A549 (cell line): ENCODE measurements around the gene HSPB9. TPM values are rescaled to one million over a fixed set of nuclear protein-coding genes. Genes with fewer than 3 reads are reported as not detected.

Experiments used
- ATAC-seq, 2 experiments: fragments of 200-7000 bp in 1 of 2; fragments of >200 bp in 1 of 2; cut with Nextera tagmentation in 1 of 2; cut with Tn5 transposase in 1 of 2; 3 replicates each; pipeline versions ENCODE4 v1.8.0 to v1.9.1; 2018 to 2020; ENCODE audit warnings: mild to moderate bottlenecking in 1 of 2, moderate library complexity in 1 of 2
- CTCF ChIA-PET: fragments of 300-600 bp; sonication (Branson Sonifier 250); formaldehyde crosslinking; extraction: SDS; loops from one replicate; lab custom pipeline; 2021; ENCODE audit warnings: antibody characterized with exemption, inconsistent platforms; lab: Yijun Ruan, JAX
- POLR2A ChIA-PET: fragments of 350-600 bp; formaldehyde crosslinking; extraction: SDS; loops from one replicate; lab custom pipeline; 2021; ENCODE audit warnings: antibody characterized with exemption, inconsistent platforms; lab: Yijun Ruan, JAX
- DNase-seq, 2 experiments: peaks; one replicate each; pipeline versions ENCODE4 v3.0.0 to v3.0.0-alpha.2; 2011 to 2016; ENCODE audit warnings: low read depth in 1 of 2, low spot score in 1 of 2
- FAIRE-seq: peaks from 2 replicates; lab custom pipeline; 2011; peaks lifted over from hg19 to GRCh38; lab: Jason Lieb, UNC
- H3K27ac ChIP-seq, 2 experiments: fragments of >200 bp; sonication (Bioruptor Twin); formaldehyde crosslinking; 3 replicates each; pipeline ENCODE4 v1.5.1; 2016 to 2017
- H3K4me1 ChIP-seq: fragments of >200 bp; sonication (Bioruptor Twin); formaldehyde crosslinking; 3 replicates; pipeline ENCODE4 v1.6.1; 2016
- H3K4me2 ChIP-seq: fragments of >200 bp; sonication (Bioruptor Twin); formaldehyde crosslinking; 3 replicates; pipeline ENCODE4 v1.6.1; 2016
- H3K4me3 ChIP-seq: fragments of >200 bp; sonication (Bioruptor Twin); formaldehyde crosslinking; 3 replicates; pipeline ENCODE4 v1.5.1; 2016
- H3K9me3 ChIP-seq: fragments of >200 bp; sonication (Bioruptor Twin); formaldehyde crosslinking; 3 replicates; pipeline ENCODE4 v1.6.1; 2016
- BCL3 ChIP-seq: fragments of >200 bp; sonication (Bioruptor Twin); formaldehyde crosslinking; IDR thresholded peaks from 3 replicates; pipeline ENCODE4 v1.6.1; 2016
- CBX2 ChIP-seq: fragments of 200-600 bp; sonication (generic); IDR thresholded peaks from 2 replicates; pipeline ENCODE4 v1.6.1; 2016; ENCODE audit warnings: low read depth, mild to moderate bottlenecking, borderline replicate concordance
- EHMT2 ChIP-seq: fragments of 200-600 bp; sonication (generic); IDR thresholded peaks from 2 replicates; pipeline ENCODE4 v1.6.1; 2016; ENCODE audit warnings: antibody characterized with exemption, low read depth, mild to moderate bottlenecking, moderate library complexity
- ELK1 ChIP-seq: fragments of 150-350 bp; IDR thresholded peaks from 2 replicates; pipeline ENCODE4 v1.6.1; 2014; ENCODE audit warnings: low read depth, mild to moderate bottlenecking, low read length
- ESRRA ChIP-seq: fragments of 150-350 bp; IDR thresholded peaks from 2 replicates; pipeline ENCODE4 v1.6.1; 2014; ENCODE audit warnings: mild to moderate bottlenecking, low read length, borderline replicate concordance
- HDAC2 ChIP-seq: fragments of 200-600 bp; sonication (generic); IDR thresholded peaks from 2 replicates; pipeline ENCODE4 v1.6.1; 2016
- HMGXB4 ChIP-seq: fragments of 250-450 bp; sonication (Bioruptor Pico); IDR thresholded peaks from 2 replicates; pipeline ENCODE4 v1.5.0; 2021; ENCODE audit warnings: mild to moderate bottlenecking, moderate library complexity, borderline replicate concordance
- JUN ChIP-seq, 2 experiments: fragments of >200 bp; sonication (Bioruptor Twin); formaldehyde crosslinking; IDR thresholded peaks; 2 replicates in 1 of 2; 3 replicates in 1 of 2; pipeline ENCODE4 v1.6.1; 2016 to 2017
- KDM5A ChIP-seq: fragments of 200-600 bp; sonication (generic); IDR thresholded peaks from 2 replicates; pipeline ENCODE4 v1.6.1; 2016; ENCODE audit warnings: antibody characterized with exemption, mild to moderate bottlenecking
- MAFK ChIP-seq: fragments of 450-650 bp; IDR thresholded peaks from 2 replicates; pipeline ENCODE4 v1.6.1; 2014; ENCODE audit not compliant: partially characterized antibody
- PBX3 ChIP-seq: IDR thresholded peaks from 2 replicates; pipeline ENCODE4 v1.6.1; 2012
- POLR2A ChIP-seq: IDR thresholded peaks from 2 replicates; pipeline ENCODE4 v1.6.1; 2012; ENCODE audit warnings: mild to moderate bottlenecking, low read length
- POLR2AphosphoS2 ChIP-seq: conservative IDR thresholded peaks from 2 replicates; pipeline ENCODE4 v1.6.1; 2012; ENCODE audit warnings: low read length, improper control_type of control experiment, inconsistent platforms
- RAD21 ChIP-seq, 2 experiments: fragments of >200 bp in 1 of 2; sonication (Bioruptor Twin) in 1 of 2; formaldehyde crosslinking in 1 of 2; IDR thresholded peaks in 1 of 2; conservative IDR thresholded peaks in 1 of 2; 2 replicates in 1 of 2; 3 replicates in 1 of 2; pipeline ENCODE4 v1.6.1; 2012 to 2018; ENCODE audit warnings: inconsistent platforms in 1 of 2
- REST ChIP-seq: fragments of 200-600 bp; sonication (generic); IDR thresholded peaks from 2 replicates; pipeline ENCODE4 v1.6.1; 2016; ENCODE audit warnings: antibody characterized with exemption, mild to moderate bottlenecking, moderate library complexity
- RFX5 ChIP-seq: fragments of 450-650 bp; IDR thresholded peaks from 2 replicates; pipeline ENCODE4 v1.7.1; 2014; ENCODE audit warnings: antibody characterized with exemption, mild to moderate bottlenecking, moderate library complexity
- SMC3 ChIP-seq: fragments of >200 bp; sonication (Bioruptor Twin); formaldehyde crosslinking; IDR thresholded peaks from 3 replicates; pipeline ENCODE4 v1.6.1; 2018; ENCODE audit warnings: inconsistent platforms
- TFCP2L1 ChIP-seq: fragments of 250-450 bp; sonication (Bioruptor Pico); IDR thresholded peaks from 2 replicates; pipeline ENCODE4 v1.5.0; 2021; ENCODE audit warnings: mild to moderate bottlenecking
- ZC3H11A ChIP-seq: fragments of 450-650 bp; IDR thresholded peaks from 2 replicates; pipeline ENCODE4 v1.6.1; 2014; ENCODE audit warnings: antibody characterized with exemption, mild to moderate bottlenecking
- ZSCAN20 ChIP-seq: fragments of 250-450 bp; sonication (Bioruptor Pico); IDR thresholded peaks from 2 replicates; pipeline ENCODE4 v1.8.0; 2022; ENCODE audit warnings: mild to moderate bottlenecking, moderate library complexity
- WGBS: methylation state at CpG from one replicate; pipeline ENCODE4 v1.1.6; 2017; ENCODE audit errors: missing lambda C conversion rate; 5-methylcytosine and 5-hydroxymethylcytosine counted together
- polyA plus RNA-seq, 4 experiments: library from polyadenylated mRNA; depleted of rRNA in 3 of 4; stranded (reverse); fragments of >200 nt; fragmentation: RNase III in 1 of 4; extraction: RNeasy Plus Mini Kit Qiagen cat#74134 plus additional on column Dnase treatment in 1 of 4; gene quantifications; 2 replicates in 3 of 4; 3 replicates in 1 of 4; pipeline ENCODE4 v1.2.3, GENCODE V29; 2011 to 2017

HSPB9 gene
- polyA plus RNA-seq, 2 of the 4 experiments (the other 2 are of a cell fraction): 0.04 TPM; not detected in 1

- FAIRE-seq: no peak
These were observed 28.1 kb upstream of the HSPB9 start for GRCh38 chr17:42094375-42095069.

GRCh38 chr17:42096360-42097111 is 26.1 kb upstream of the HSPB9 start:
- Histone ChIP-seq H3K4me3 (no peak overlapping the region), H3K9me3 (no peaks in the 10 kb centered on the region), H3K4me2 (no peak overlapping the region), H3K27ac (no peak overlapping the region), H3K4me1 (0 out of 3 replicates have a peak, but pooled peaks cover 3% of the 10 kb centered on the region)
- ChIA-PET CTCF (interaction anchor here (0.8 to 39.5 kb wide), 7 partner anchors 9 to 134 kb away, joined by 3 to 658 read pairs (median 4); partner anchors contain the start of genes DHX58, DNAJC7, KAT2A and NKIRAS2), POLR2A (interaction anchor here (0.6 kb wide), 2 partner anchors 10 to 230 kb away, joined by 3 to 5 read pairs; no protein-coding TSS in a partner anchor)
- no peak for DNase-seq
- WGBS: 67% methylated on average over 6 of the region's 8 CpGs
- no peak; a peak in 1 of 6 replicates for ATAC-seq
- TF ChIP-seq KDM5A (no peak), ESRRA (no peak), BCL3 (no peak), RAD21 (conservative IDR thresholded peaks at IDR 0.05 in 1 of 2, IDR thresholded peaks at IDR 0.05 in 1 of 2) (no peak), RFX5 (no peak), CBX2 (no peak), POLR2A (no peak), JUN (IDR thresholded peaks at IDR 0.05) (no peak), ZSCAN20 (CRISPR knock-in tag) (no peak), SMC3 (no peak), HDAC2 (no peak), REST (no peak)
- FAIRE-seq: no peak

More at GRCh38 chr17:42094375-42095069, 28.1 kb upstream of the HSPB9 start:
- H3K27ac ChIP-seq: no peak overlapping the region
- H3K9me3 ChIP-seq: no peaks in the 10 kb centered on the region
- DNase-seq (no peak), ATAC-seq (no peak)
- whole genome bisulfite sequencing: 76% methylated on average over 12 of the region's 12 CpGs
- ChIA-PET CTCF (interaction anchor here (0.6 to 39.5 kb wide), 7 partner anchors 10 to 131 kb away, joined by 3 to 658 read pairs (median 4); partner anchors contain the start of genes DHX58, DNAJC7, KAT2A and NKIRAS2), POLR2A (no interaction called here)
- H3K4me2 ChIP-seq: no peak overlapping the region
- TF ChIP-seq TFCP2L1 (CRISPR knock-in tag): no peak
- no peak for TF ChIP-seq MAFK
- TF ChIP-seq POLR2AphosphoS2: no peak
- TF ChIP-seq ZSCAN20 (CRISPR knock-in tag): no peak
- TF ChIP-seq EHMT2: no peak
- TF ChIP-seq PBX3: no peak
- TF ChIP-seq ELK1: no peak
- no peak for TF ChIP-seq ZC3H11A
- no peak for TF ChIP-seq HMGXB4 (CRISPR knock-in tag)
- H3K4me3 ChIP-seq: no peak overlapping the region
- 0 out of 3 replicates have a peak, but pooled peaks cover 3% of the 10 kb centered on the region for H3K4me1 ChIP-seq
